ENCODE data around the gene PLPPR1. TPM values are rescaled to one million over a fixed set of nuclear protein-coding genes. Genes with fewer than 3 reads are reported as not detected.
"Not testable (repeated sequence)": the region's sequence is repeated elsewhere in the genome, so short reads cannot be mapped to it uniquely, and the experiment has no call there.

Gene PLPPR1
- total and polyA plus RNA-seq, 5 donors from 2014 or later, result not detected

GRCh38 chr9:101324245-101324804 is 295.8 kb downstream of the PLPPR1 start:
- no peaks in the 10 kb centered on the region for H3K4me1 ChIP-seq (ENCODE audit: control insufficient read depth, insufficient read depth, low read length, poor library complexity, severe bottlenecking)
- H3K9me3 ChIP-seq (ENCODE audit: control insufficient read depth in 2 of 2, low read length in 2 of 2), result no peaks in the 10 kb centered on the region
- no peak for DNase-seq
- H3K9me3 Mint-ChIP-seq, result peaks cover 0 to 8% (median 2%) of the 10 kb centered on the region in 7 donors
- H3K36me3 ChIP-seq (ENCODE audit: control insufficient read depth, insufficient read depth, low read length), result no peaks in the 10 kb centered on the region
- no peaks in the 10 kb centered on the region for H3K4me1 Mint-ChIP-seq
- ATAC-seq (ENCODE audit: low read depth in 2 of 2), result no peak
- H3K27me3 Mint-ChIP-seq, result peaks cover 10% of the 10 kb centered on the region
- no peak overlapping the region for H3K27ac ChIP-seq (ENCODE audit: insufficient read depth, low read length, poor library complexity, severe bottlenecking)
- no peak overlapping the region for H3K27ac Mint-ChIP-seq
- H3K36me3 Mint-ChIP-seq, result no peaks in the 10 kb centered on the region
- no peak overlapping the region for H3K4me3 ChIP-seq (ENCODE audit: low read depth, low read length)
- no peak overlapping the region for H3K4me3 Mint-ChIP-seq
- H3K27me3 ChIP-seq (ENCODE audit: control insufficient read depth, insufficient read depth, low read length), result no peaks in the 10 kb centered on the region

- H3K36me3 ChIP-seq (ENCODE audit: control insufficient read depth, insufficient read depth, low read length), result no peaks in the 10 kb centered on the region
- no peak overlapping the region for H3K27ac ChIP-seq (ENCODE audit: insufficient read depth, low read length, poor library complexity, severe bottlenecking)
- no peaks in the 10 kb centered on the region for H3K9me3 ChIP-seq (ENCODE audit: control insufficient read depth in 2 of 2, low read length in 2 of 2)
- Mint-ChIP-seq H3K27ac (no peak overlapping the region), H3K36me3 (no peaks in the 10 kb centered on the region), H3K4me3 (no peak overlapping the region), H3K27me3 (peaks cover 10% of the 10 kb centered on the region), H3K9me3 (peaks cover 0 to 8% (median 2%) of the 10 kb centered on the region in 7 donors), H3K4me1 (no peaks in the 10 kb centered on the region)
- ATAC-seq (ENCODE audit: low read depth in 2 of 2), result no peak
- H3K4me1 ChIP-seq (ENCODE audit: control insufficient read depth, insufficient read depth, low read length, poor library complexity, severe bottlenecking), result no peaks in the 10 kb centered on the region
- no peak for DNase-seq
- H3K27me3 ChIP-seq (ENCODE audit: control insufficient read depth, insufficient read depth, low read length), result no peaks in the 10 kb centered on the region
- H3K4me3 ChIP-seq (ENCODE audit: low read depth, low read length), result no peak overlapping the region
Measured at GRCh38 chr9:101325053-101325452, 296.5 kb downstream of the PLPPR1 start.

GRCh38 chr9:101326035-101326434 is 297.5 kb downstream of the PLPPR1 start:
- Histone ChIP-seq H3K4me1 (ENCODE audit: control insufficient read depth, insufficient read depth, low read length, poor library complexity, severe bottlenecking) (no peaks in the 10 kb centered on the region), H3K36me3 (ENCODE audit: control insufficient read depth, insufficient read depth, low read length) (no peaks in the 10 kb centered on the region), H3K27me3 (ENCODE audit: control insufficient read depth, insufficient read depth, low read length) (no peaks in the 10 kb centered on the region), H3K9me3 (ENCODE audit: control insufficient read depth in 2 of 2, low read length in 2 of 2) (no peaks in the 10 kb centered on the region), H3K27ac (ENCODE audit: insufficient read depth, low read length, poor library complexity, severe bottlenecking) (no peak overlapping the region), H3K4me3 (ENCODE audit: low read depth, low read length) (no peak overlapping the region)
- ATAC-seq (ENCODE audit: low read depth in 2 of 2), result no peak
- Mint-ChIP-seq H3K4me3 (no peak overlapping the region), H3K4me1 (no peaks in the 10 kb centered on the region), H3K9me3 (peaks cover 0 to 8% (median 2%) of the 10 kb centered on the region in 7 donors), H3K27ac (no peak overlapping the region), H3K27me3 (peaks cover 10% of the 10 kb centered on the region), H3K36me3 (no peaks in the 10 kb centered on the region)
- DNase-seq, result no peak

- ATAC-seq (ENCODE audit: low read depth in 2 of 2), result no peak
- H3K4me3 Mint-ChIP-seq, result no peak overlapping the region
- peaks cover 0 to 8% (median 2%) of the 10 kb centered on the region in 7 donors for H3K9me3 Mint-ChIP-seq
- no peak overlapping the region for H3K4me3 ChIP-seq (ENCODE audit: low read depth, low read length)
- H3K27ac Mint-ChIP-seq, result no peak overlapping the region
- no peaks in the 10 kb centered on the region for H3K4me1 Mint-ChIP-seq
- no peak overlapping the region for H3K27ac ChIP-seq (ENCODE audit: insufficient read depth, low read length, poor library complexity, severe bottlenecking)
- H3K9me3 ChIP-seq (ENCODE audit: control insufficient read depth in 2 of 2, low read length in 2 of 2), result no peaks in the 10 kb centered on the region
- H3K36me3 ChIP-seq (ENCODE audit: control insufficient read depth, insufficient read depth, low read length), result no peaks in the 10 kb centered on the region
- no peaks in the 10 kb centered on the region for H3K27me3 ChIP-seq (ENCODE audit: control insufficient read depth, insufficient read depth, low read length)
- H3K4me1 ChIP-seq (ENCODE audit: control insufficient read depth, insufficient read depth, low read length, poor library complexity, severe bottlenecking), result no peaks in the 10 kb centered on the region
- peaks cover 10% of the 10 kb centered on the region for H3K27me3 Mint-ChIP-seq
- no peaks in the 10 kb centered on the region for H3K36me3 Mint-ChIP-seq
- DNase-seq, result no peak
Measured at GRCh38 chr9:101326501-101326900, 298.0 kb downstream of the PLPPR1 start.

GRCh38 chr9:101327422-101327909 is 298.9 kb downstream of the PLPPR1 start:
- ATAC-seq (ENCODE audit: low read depth in 2 of 2); H3K27me3 Mint-ChIP-seq; H3K27me3 ChIP-seq (ENCODE audit: control insufficient read depth, insufficient read depth, low read length); H3K36me3 Mint-ChIP-seq; H3K4me3 Mint-ChIP-seq; H3K9me3 ChIP-seq (ENCODE audit: control insufficient read depth in 2 of 2, low read length in 2 of 2); DNase-seq; H3K4me3 ChIP-seq (ENCODE audit: low read depth, low read length); H3K4me1 ChIP-seq (ENCODE audit: control insufficient read depth, insufficient read depth, low read length, poor library complexity, severe bottlenecking); H3K9me3 Mint-ChIP-seq; H3K36me3 ChIP-seq (ENCODE audit: control insufficient read depth, insufficient read depth, low read length); H3K4me1 Mint-ChIP-seq; H3K27ac ChIP-seq (ENCODE audit: insufficient read depth, low read length, poor library complexity, severe bottlenecking); H3K27ac Mint-ChIP-seq: not testable (repeated sequence)

- H3K4me3 ChIP-seq (ENCODE audit: low read depth, low read length), result no peak overlapping the region
- Mint-ChIP-seq H3K9me3 (peaks cover 0 to 5% (median 2%) of the 10 kb centered on the region in 7 donors), H3K27ac (no peak overlapping the region), H3K4me3 (no peak overlapping the region), H3K4me1 (no peaks in the 10 kb centered on the region), H3K27me3 (peaks cover 4% of the 10 kb centered on the region), H3K36me3 (no peaks in the 10 kb centered on the region)
- no peaks in the 10 kb centered on the region for H3K36me3 ChIP-seq (ENCODE audit: control insufficient read depth, insufficient read depth, low read length)
- DNase-seq, result no peak
- no peaks in the 10 kb centered on the region for H3K27me3 ChIP-seq (ENCODE audit: control insufficient read depth, insufficient read depth, low read length)
- no peak overlapping the region for H3K27ac ChIP-seq (ENCODE audit: insufficient read depth, low read length, poor library complexity, severe bottlenecking)
- H3K4me1 ChIP-seq (ENCODE audit: control insufficient read depth, insufficient read depth, low read length, poor library complexity, severe bottlenecking), result no peaks in the 10 kb centered on the region
- H3K9me3 ChIP-seq (ENCODE audit: control insufficient read depth in 2 of 2, low read length in 2 of 2), result no peaks in the 10 kb centered on the region
- no peak for ATAC-seq (ENCODE audit: low read depth in 2 of 2)
Measured at GRCh38 chr9:101332362-101332761, 303.8 kb downstream of the PLPPR1 start.

- no peaks in the 10 kb centered on the region for H3K36me3 ChIP-seq (ENCODE audit: control insufficient read depth, insufficient read depth, low read length)
- H3K9me3 ChIP-seq (ENCODE audit: control insufficient read depth in 2 of 2, low read length in 2 of 2), result no peaks in the 10 kb centered on the region
- no peak overlapping the region for H3K4me3 ChIP-seq (ENCODE audit: low read depth, low read length)
- ATAC-seq (ENCODE audit: low read depth in 2 of 2) (no peak), DNase-seq (no peak)
- Mint-ChIP-seq H3K36me3 (no peaks in the 10 kb centered on the region), H3K9me3 (peaks cover 0 to 3% (median 0%) of the 10 kb centered on the region in 7 donors), H3K4me3 (no peak overlapping the region), H3K27me3 (no peaks in the 10 kb centered on the region), H3K4me1 (no peaks in the 10 kb centered on the region), H3K27ac (no peak overlapping the region)
- no peaks in the 10 kb centered on the region for H3K27me3 ChIP-seq (ENCODE audit: control insufficient read depth, insufficient read depth, low read length)
- H3K27ac ChIP-seq (ENCODE audit: insufficient read depth, low read length, poor library complexity, severe bottlenecking), result no peak overlapping the region
- H3K4me1 ChIP-seq (ENCODE audit: control insufficient read depth, insufficient read depth, low read length, poor library complexity, severe bottlenecking), result no peaks in the 10 kb centered on the region
Measured at GRCh38 chr9:101333490-101333889, 305.0 kb downstream of the PLPPR1 start.

- H3K27me3 Mint-ChIP-seq, result no peaks in the 10 kb centered on the region
- no peak overlapping the region for H3K27ac Mint-ChIP-seq
- no peak overlapping the region for H3K4me3 Mint-ChIP-seq
- ATAC-seq (ENCODE audit: low read depth in 2 of 2), result no peak
- Histone ChIP-seq H3K27me3 (ENCODE audit: control insufficient read depth, insufficient read depth, low read length) (no peaks in the 10 kb centered on the region), H3K9me3 (ENCODE audit: control insufficient read depth in 2 of 2, low read length in 2 of 2) (no peaks in the 10 kb centered on the region), H3K36me3 (ENCODE audit: control insufficient read depth, insufficient read depth, low read length) (no peaks in the 10 kb centered on the region), H3K4me3 (ENCODE audit: low read depth, low read length) (no peak overlapping the region), H3K4me1 (ENCODE audit: control insufficient read depth, insufficient read depth, low read length, poor library complexity, severe bottlenecking) (no peaks in the 10 kb centered on the region), H3K27ac (ENCODE audit: insufficient read depth, low read length, poor library complexity, severe bottlenecking) (no peak overlapping the region)
- H3K9me3 Mint-ChIP-seq, result peaks cover 0 to 3% (median 0%) of the 10 kb centered on the region in 7 donors
- no peak for DNase-seq
- H3K36me3 Mint-ChIP-seq, result no peaks in the 10 kb centered on the region
- no peaks in the 10 kb centered on the region for H3K4me1 Mint-ChIP-seq
Measured at GRCh38 chr9:101333926-101334702, 305.6 kb downstream of the PLPPR1 start.
